ENCODE measurements around the gene CLN6. TPM values are rescaled to one million over a fixed set of nuclear protein-coding genes. Genes with fewer than 3 reads are reported as not detected.

The CLN6 gene
- total RNA-seq (10 to 100 TPM in 3 of 4 donors, 1 to 10 TPM in 1; 8.3 to 14.7 (median 13.2) TPM), polyA plus RNA-seq (10 to 100 TPM; 11.4 to 22.2 (median 13.1) TPM)
- long read RNA-seq, donor 1, partial matches to known transcripts, result 0 of 7 reads
- long read RNA-seq, donor 1, other reads (novel, unspliced or antisense), result 3 of 7 reads
- long read RNA-seq, donor 2, transcript CLN6-201 (7 exons, 2,243 nt), result major isoform, 9 of 17 reads
- long read RNA-seq, donor 2, partial matches to known transcripts, result 0 of 17 reads
- long read RNA-seq, donor 2, other reads (novel, unspliced or antisense), result 4 of 17 reads

DNA sequence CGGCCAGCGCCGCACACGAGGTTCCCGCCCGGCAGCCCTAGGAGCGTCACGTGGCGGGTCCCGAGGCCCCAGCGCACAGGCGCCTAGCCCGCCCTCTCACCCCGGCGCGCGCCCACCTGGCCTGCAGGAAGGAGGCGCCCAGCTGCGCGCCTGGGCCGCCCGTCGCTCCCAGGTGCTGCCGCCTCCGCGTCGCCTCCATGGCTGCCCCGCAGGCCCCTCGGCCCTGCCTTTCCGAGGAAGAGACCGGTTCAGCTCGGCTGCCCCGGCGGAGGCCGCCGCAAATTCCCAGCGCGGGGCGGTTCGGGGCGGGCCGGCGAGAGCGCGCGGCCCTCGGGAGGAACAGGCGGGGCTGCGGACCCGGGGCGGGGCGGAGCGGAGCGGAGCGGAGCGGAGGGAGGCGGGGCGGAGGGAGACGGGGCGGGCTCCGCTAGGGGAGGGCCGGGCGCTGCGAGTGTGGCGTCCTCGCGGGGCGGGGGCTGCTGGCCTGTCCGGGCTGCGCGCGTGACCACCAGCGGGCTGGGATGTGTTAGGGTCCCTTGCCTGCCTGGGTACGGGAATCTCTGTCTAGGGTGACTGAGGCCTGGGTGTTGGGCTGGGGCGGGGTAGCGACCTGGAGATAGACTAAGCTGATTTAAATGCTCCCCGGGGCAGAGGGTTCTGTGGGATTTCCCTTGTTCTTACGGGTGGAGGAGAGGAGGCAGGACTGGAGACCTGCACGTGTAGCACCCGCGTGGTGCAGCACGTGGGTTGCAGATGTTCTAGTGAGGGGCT lies at the start of gene CLN6:
Gene CLN6 (minus strand): TSS at position 343 of the 771 bp plus-strand sequence. CDS start 144 bp downstream, at position 199.
- no peak for TF ChIP-seq CTCF (IDR thresholded peaks at IDR 0.05)
- intact Hi-C loops (cut with DNase I), result no loop called here
- H3K9me3 ChIP-seq, result no peaks in the 10 kb centered on the region
- H3K36me3 ChIP-seq (ENCODE audit: insufficient read depth in 1 of 2, low read depth in 1 of 2), result no peaks in the 10 kb centered on the region
- ATAC-seq, result peak; percentile 95 to 97 (median 96)
- peak within 1 kb of the TSS; percentile 86 for H3K27ac ChIP-seq
- H3K27me3 ChIP-seq (ENCODE audit: insufficient read depth in 3 of 3, low read length in 2 of 3), result no peaks in the 10 kb centered on the region
- WGBS, 3 donors, result 1% methylated on average over 26 to 80 of the region's 82 CpGs
- peak; percentile 84 to 90 for DNase-seq
- peaks cover 19% of the 10 kb centered on the region for H3K4me1 ChIP-seq
- H3K4me3 ChIP-seq, result peak within 1 kb of the TSS; percentile 96

- H3K27me3 ChIP-seq (ENCODE audit: insufficient read depth in 3 of 3, low read length in 2 of 3), result no peaks in the 10 kb centered on the region
- peaks cover 5 to 12% of the 10 kb centered on the region in 2 donors for H3K36me3 ChIP-seq (ENCODE audit: insufficient read depth in 1 of 2, low read depth in 1 of 2)
- intact Hi-C loops (cut with DNase I), result loop anchor here in 1 of 2 donors (10.0 kb wide), 1 partner anchor 1204 kb away; no protein-coding TSS in a partner anchor
- H3K4me1 ChIP-seq, result peaks cover 62% of the 10 kb centered on the region
- peak in 3 of 4 donors; percentile 2 to 7 (median 6) for ATAC-seq
- TF ChIP-seq CTCF (IDR thresholded peaks at IDR 0.05), result no peak
- 0 to 1% (median 1%) methylated on average over 23 of the region's 23 CpGs for WGBS, 3 donors
- H3K9me3 ChIP-seq, result no peaks in the 10 kb centered on the region
- H3K4me3 ChIP-seq, result peak overlapping the region; percentile 85
- peak overlapping the region; percentile 97 for H3K27ac ChIP-seq
- no peak for DNase-seq
Observed at GRCh38 chr15:68278595-68279405, 49.3 kb upstream of the CLN6 start.

DNA sequence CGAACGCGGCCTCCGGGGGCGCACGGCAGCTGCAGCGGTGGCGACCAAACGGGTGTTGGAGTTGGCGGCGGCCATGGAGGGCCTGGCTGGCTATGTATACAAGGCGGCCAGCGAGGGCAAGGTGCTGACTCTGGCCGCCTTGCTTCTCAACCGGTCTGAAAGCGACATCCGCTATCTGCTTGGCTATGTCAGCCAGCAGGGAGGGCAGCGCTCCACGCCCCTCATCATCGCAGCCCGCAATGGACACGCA lies 48.7 kb upstream of the CLN6 start:
- H3K4me1 ChIP-seq, result peaks cover 62% of the 10 kb centered on the region
- peak overlapping the region; percentile 97 for H3K27ac ChIP-seq
- peaks cover 5 to 9% of the 10 kb centered on the region in 2 donors for H3K36me3 ChIP-seq (ENCODE audit: insufficient read depth in 1 of 2, low read depth in 1 of 2)
- H3K9me3 ChIP-seq, result no peaks in the 10 kb centered on the region
- ATAC-seq (peak in 1 of 4 donors; percentile 62), DNase-seq (no peak)
- TF ChIP-seq CTCF (IDR thresholded peaks at IDR 0.05), result no peak
- no peaks in the 10 kb centered on the region for H3K27me3 ChIP-seq (ENCODE audit: insufficient read depth in 3 of 3, low read length in 2 of 3)
- 0 to 1% (median 0%) methylated on average over 19 to 22 of the region's 22 CpGs for WGBS, 3 donors
- intact Hi-C loops (cut with DNase I), result loop anchor here in 1 of 2 donors (10.0 kb wide), 1 partner anchor 1203 kb away; no protein-coding TSS in a partner anchor
- H3K4me3 ChIP-seq, result peak overlapping the region; percentile 85

DNA sequence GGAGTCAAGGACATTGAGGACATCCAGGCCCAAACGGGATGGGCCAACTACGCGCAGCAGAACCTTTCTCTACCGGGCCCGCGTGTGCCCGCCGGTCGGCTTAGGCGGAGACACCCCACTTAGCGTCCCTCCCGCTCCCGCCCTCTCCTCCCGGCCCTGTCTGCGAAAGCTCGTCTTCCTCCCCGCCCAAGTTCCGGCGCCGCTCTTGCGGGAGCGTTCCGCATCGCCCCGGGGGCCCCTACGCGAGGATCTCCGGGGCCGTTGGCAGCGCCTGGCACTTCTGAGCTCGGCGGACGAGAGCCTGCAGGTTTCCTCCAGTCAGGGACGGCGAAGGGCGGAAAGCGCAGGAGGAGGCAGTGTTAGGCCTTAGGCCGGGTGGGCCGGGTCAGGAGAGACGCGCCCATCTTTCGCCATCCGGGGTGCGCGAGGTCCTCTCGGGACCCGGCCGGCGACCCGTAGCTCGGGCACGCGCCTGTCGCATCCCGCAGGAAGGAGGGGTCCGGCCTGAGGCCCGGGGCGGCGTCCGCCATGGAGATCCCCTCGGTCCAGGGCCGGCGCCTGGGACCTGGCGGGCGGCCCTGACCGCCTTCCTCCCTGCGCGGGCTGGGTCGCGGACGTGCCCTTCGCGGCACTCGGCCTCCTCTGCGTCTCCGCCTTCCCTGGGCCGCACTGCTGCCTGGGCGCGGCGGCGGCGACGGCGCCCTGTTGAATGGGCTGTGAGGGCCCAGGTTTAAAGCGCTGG lies 48.2 kb upstream of the CLN6 start, which contains the start of gene FEM1B:
Gene FEM1B (plus strand): TSS at position 143 of the 742 bp plus-strand sequence. CDS start 673 bp downstream, outside the sequence.
- H3K27me3 ChIP-seq (ENCODE audit: insufficient read depth in 3 of 3, low read length in 2 of 3), result no peaks in the 10 kb centered on the region
- peaks cover 61% of the 10 kb centered on the region for H3K4me1 ChIP-seq
- peaks cover 5 to 9% of the 10 kb centered on the region in 2 donors for H3K36me3 ChIP-seq (ENCODE audit: insufficient read depth in 1 of 2, low read depth in 1 of 2)
- WGBS, 3 donors, result 0 to 1% (median 0%) methylated on average over 52 to 85 of the region's 85 CpGs
- peak within 1 kb of the TSS; percentile 85 for H3K4me3 ChIP-seq
- peak; percentile 27 for TF ChIP-seq CTCF (IDR thresholded peaks at IDR 0.05)
- intact Hi-C loops (cut with DNase I), result loop anchor here in 1 of 2 donors (2.0 to 10.0 kb wide), 2 partner anchors 543 to 1203 kb away; partner anchors contain the start of gene ANP32A
- ATAC-seq (peak; percentile 77 to 91 (median 88)), DNase-seq (peak; percentile 93 to 96)
- no peaks in the 10 kb centered on the region for H3K9me3 ChIP-seq
- peak within 1 kb of the TSS; percentile 97 for H3K27ac ChIP-seq

Data from psoas muscle (tissue), 8 donors.